ENCODE results near the gene AUTS2.

Gene AUTS2

DNA sequence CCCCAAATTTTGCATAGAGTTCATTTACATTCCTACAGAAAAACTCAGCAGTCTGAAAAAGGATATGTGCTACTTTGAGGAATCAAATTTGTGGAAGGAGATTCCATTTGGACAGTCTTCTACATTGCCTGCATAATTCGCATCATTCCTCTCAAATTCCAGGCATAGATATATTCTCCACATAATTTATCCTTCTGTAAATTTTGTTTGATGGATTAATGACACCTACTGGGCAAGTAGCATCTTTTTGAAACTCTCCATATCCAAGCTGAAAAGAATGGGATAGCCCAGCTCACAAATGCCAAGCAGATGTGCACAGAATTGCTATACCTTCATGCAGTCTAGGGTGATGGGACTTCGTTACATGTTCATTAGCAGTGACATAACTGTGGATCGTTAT lies 515.3 kb downstream of the AUTS2 start:
- no peak for DNase-seq (ENCODE audit: low read depth, low spot score)
- no peak overlapping the region for H3K27ac ChIP-seq

DNA sequence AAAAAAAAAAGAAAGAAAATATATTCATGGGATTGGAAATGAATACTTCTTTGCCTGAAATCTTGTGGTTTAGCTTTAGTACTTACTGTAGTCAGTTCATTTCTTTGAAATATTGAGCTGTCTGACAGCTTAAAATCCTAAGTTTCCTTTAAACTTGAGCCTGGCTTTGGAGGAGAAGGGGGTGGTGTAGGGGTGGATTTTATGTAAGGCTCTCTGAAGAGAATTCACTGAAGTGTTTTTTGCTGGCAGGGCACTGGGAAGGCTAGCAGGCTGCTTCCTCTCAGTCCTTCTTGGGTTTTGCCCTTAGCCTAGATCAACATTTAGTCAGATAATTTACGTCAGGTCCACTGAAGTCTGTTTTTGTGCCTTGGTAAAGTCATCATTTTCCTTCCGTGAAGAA lies 516.5 kb downstream of the AUTS2 start:
- H3K27ac ChIP-seq, result no peak overlapping the region
- DNase-seq (ENCODE audit: low read depth, low spot score), result no peak

- H3K27ac ChIP-seq, result no peak overlapping the region
- DNase-seq (ENCODE audit: low read depth, low spot score), result no peak
Measured at GRCh38 chr7:70116244-70116643, 518.0 kb downstream of the AUTS2 start.

- no peak for DNase-seq (ENCODE audit: low read depth, low spot score)
- H3K27ac ChIP-seq, result no peak overlapping the region
Measured at GRCh38 chr7:70116867-70117266, 518.6 kb downstream of the AUTS2 start.

DNA sequence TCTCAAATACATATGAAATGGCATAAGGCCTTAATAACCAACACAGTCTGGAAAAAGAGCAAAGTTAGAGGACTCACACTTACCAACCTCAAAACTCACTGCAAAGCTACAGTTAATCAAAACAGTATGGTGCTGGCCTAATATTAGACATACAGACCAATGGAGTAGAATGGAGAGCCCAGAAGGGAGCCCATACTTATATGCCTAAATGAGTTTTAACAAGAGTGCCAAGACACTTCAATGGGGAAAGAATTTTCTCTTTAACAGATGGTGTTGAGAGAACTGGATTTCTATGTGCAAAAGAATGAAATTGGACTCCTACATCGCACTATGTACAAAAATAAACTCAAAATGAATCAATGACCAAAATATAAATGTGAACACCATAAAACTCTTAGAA lies 522.6 kb downstream of the AUTS2 start:
- DNase-seq (ENCODE audit: low read depth, low spot score), result no peak
- no peak overlapping the region for H3K27ac ChIP-seq

DNA sequence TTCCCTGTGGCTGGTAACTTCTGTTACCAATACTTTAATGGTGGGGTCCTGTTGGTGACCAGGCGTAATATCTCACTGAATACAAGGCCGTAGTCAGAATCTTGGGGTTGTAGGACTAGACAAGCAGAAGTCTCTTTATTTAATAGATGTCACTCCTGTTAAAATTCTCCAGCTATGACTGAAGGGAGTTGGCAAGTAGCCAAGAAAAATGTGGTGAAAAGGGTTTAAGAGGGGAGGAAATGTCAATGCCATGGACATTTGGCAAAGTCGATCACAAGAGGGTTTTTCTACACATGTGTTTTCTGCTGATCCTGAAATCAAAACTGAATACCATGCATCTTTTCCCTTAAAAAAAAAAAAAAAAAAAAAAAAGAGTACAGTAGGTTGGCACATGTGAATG lies 533.5 kb downstream of the AUTS2 start:
- no peak overlapping the region for H3K27ac ChIP-seq
- DNase-seq (ENCODE audit: low read depth, low spot score), result no peak

- no peak for DNase-seq (ENCODE audit: low read depth, low spot score)
- H3K27ac ChIP-seq, result no peak overlapping the region
Measured at GRCh38 chr7:70132226-70132851, 534.1 kb downstream of the AUTS2 start.

DNA sequence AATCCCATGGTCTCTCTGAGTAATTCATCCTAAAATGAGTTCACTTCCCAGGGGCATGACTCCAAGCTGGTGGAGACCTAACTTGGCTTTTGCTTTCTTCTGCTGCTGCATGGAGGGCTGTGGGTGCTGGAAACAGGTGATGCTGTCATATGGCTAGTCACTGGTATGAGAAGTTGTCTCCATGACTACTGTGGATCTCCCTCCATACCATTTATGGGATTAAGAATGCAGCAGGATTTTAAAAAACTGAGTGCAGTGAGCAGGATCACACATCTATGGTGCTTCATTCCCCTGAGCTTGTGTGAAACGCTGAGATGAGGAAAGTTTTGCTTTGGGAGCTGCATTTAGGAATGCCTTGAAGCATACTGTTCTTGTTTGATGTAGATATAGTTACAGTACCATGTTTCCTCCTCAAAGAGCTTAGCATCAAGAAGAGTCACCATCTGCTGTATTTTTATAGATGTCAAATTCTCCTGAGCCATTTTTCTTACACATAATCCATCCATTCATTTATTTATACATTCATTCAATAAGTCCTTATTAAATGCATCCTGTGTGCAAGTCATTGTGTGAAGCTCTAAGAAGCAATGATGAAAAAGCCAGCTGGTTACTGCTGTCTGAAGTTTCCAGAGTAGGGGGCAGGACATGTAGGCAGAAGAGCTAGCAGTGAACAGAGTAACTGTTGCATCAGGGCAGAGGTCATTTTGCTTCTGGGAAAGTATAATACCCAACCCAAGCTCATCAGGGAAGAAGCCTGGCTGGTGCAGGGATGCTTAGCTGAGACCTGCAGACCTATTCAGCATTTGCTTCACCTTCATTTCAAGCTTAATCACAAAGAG lies 534.8 kb downstream of the AUTS2 start:
- DNase-seq (ENCODE audit: low read depth, low spot score), result no peak
- H3K27ac ChIP-seq, result no peak overlapping the region

GRCh38 chr7:70134029-70134770 lies 535.9 kb downstream of the AUTS2 start:
- no peak overlapping the region for H3K27ac ChIP-seq

GRCh38 chr7:70135656-70136055 lies 537.4 kb downstream of the AUTS2 start:
- no peak overlapping the region for H3K27ac ChIP-seq
- no peak for DNase-seq (ENCODE audit: low read depth, low spot score)

More at GRCh38 chr7:70134029-70134770, 535.9 kb downstream of the AUTS2 start:
- DNase-seq (ENCODE audit: low read depth, low spot score), result no peak

DNA sequence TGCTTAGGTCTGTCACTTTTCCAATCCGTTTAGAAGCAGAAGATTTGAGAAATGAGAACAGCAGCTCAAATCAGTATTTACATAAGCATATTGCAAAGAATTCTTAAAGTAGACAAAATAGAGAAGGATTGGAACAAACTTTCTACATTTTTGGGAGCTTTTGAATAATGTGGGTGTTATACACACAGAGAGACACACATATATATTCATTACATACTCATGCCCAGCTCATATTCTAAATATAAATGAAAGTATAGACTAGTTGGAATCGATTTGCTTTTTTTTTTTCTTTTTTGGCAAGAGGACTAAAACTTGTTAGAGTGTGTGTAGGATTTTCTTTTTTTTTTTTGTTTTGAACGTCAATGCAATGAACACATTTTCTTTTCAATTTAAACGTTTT lies 538.9 kb downstream of the AUTS2 start:
- no peak for DNase-seq (ENCODE audit: low read depth, low spot score)

GRCh38 chr7:70142247-70142932 lies 544.1 kb downstream of the AUTS2 start:
- no peak overlapping the region for H3K27ac ChIP-seq
- no peak for DNase-seq (ENCODE audit: low read depth, low spot score)

More for the DNA sequence above, 538.9 kb downstream of the AUTS2 start:
- H3K27ac ChIP-seq, result no peak overlapping the region

DNA sequence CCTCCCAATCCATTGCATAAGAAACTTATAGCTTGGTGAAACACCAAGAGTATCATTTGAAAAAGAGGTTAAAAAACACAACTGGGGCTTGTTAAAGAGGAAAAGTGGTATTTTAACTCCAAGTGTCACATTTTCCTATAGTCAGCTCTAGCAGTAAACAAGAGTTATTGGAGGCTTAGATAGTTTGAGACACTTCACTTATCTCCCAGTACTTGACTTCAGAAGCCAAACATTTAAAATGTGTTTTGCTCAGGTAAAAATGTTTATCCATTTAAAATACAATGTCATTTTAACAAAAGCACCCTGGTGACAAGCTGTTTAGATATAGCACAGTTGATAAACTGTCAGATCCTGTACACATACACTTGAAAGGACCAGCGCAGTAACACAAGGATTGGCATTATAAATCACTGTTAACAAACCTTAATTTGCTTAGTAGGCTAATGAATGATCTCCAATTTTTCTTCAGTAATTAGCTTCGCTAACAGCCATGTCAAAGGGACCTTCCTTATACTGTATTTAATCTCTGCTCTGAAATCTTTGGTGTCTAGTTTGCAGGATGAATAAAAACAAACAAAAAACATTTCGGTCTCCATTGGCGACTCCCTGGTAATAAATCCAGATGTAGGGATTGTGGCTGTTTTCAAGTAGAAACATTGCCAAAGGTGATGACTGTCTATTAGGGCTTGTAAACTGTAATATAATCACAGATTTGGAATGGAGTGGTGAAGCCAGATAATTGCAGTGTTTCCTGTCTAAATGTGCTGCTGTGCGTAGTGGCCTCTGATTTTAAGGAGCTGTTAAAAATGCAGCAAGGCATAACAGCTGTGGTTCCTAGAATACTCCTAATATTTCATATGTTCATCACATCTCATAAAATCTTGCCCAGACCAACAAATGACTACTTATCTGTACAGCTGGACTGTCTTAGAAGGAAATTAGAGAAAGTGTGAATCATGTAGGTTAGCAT lies 545.1 kb downstream of the AUTS2 start:
- H3K27ac ChIP-seq, result no peak overlapping the region
- DNase-seq (ENCODE audit: low read depth, low spot score), result peak; percentile 10

GRCh38 chr7:70148997-70149396 lies 550.7 kb downstream of the AUTS2 start:
- no peak for DNase-seq (ENCODE audit: low read depth, low spot score)
- no peak overlapping the region for H3K27ac ChIP-seq

GRCh38 chr7:70152313-70152712 lies 554.0 kb downstream of the AUTS2 start:
- no peak overlapping the region for H3K27ac ChIP-seq
- DNase-seq (ENCODE audit: low read depth, low spot score), result no peak

DNA sequence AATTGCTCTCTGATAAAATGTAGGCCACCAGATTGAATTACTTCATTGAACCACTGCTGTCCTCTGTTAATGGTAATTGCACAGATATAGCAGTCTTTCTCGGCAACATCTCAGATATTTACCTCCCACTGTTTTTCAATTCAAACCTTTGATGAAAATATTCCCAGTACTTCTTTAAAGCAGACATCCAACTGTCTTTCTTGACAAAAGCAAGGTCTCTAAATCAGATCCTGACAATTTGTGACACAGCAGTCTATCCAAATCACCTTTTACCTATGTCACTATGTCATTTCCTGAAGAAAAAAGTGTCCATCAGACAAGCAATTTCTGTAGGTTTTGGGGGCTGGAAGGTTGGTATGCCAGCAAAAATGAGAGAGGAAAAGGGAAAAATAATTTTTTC lies 555.7 kb downstream of the AUTS2 start:
- DNase-seq (ENCODE audit: low read depth, low spot score), result no peak
- H3K27ac ChIP-seq, result no peak overlapping the region

DNA sequence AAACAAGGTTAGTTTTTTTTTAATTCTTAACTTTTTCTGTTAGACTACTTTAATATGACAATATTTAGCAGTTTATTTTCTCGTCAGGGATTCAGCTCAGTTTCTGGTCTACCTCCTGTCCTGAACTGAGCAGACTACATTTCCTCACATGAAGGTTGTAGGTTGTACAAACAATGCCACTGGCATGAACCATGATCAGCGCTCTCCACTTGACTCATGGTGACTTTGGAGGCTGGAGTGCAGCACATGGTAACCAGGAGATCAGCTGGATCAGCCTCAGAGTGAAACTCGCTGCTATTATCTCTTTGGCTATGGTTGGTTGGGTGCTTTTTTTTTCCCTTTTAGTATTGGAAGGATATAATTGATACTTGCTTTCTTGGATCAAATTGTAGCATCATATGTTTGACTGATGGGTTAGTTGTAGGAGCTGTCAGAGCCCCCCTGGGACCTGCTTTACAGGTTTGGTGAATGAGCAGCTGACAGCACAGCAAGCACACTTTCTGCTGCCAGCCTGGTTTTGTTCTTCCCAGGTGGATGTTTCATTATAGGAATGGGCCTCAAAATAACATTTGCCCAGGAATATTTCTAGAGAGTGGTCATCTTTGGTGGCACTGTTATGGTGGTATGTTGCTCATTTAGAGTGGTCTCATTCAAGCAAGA lies 556.4 kb downstream of the AUTS2 start:
- no peak overlapping the region for H3K27ac ChIP-seq
- no peak for DNase-seq (ENCODE audit: low read depth, low spot score)

GRCh38 chr7:70156057-70156456 lies 557.8 kb downstream of the AUTS2 start:
- DNase-seq (ENCODE audit: low read depth, low spot score), result no peak
- H3K27ac ChIP-seq, result no peak overlapping the region

GRCh38 chr7:70159121-70159520 lies 560.8 kb downstream of the AUTS2 start:
- no peak overlapping the region for H3K27ac ChIP-seq
- no peak for DNase-seq (ENCODE audit: low read depth, low spot score)
